IPS-15b (cell line): Measurements from ENCODE around the gene ABHD12B.
"Not testable (repeated sequence)": the region's sequence is repeated elsewhere in the genome, so short reads cannot be mapped to it uniquely, and the experiment has no call there.

ENCODE experiments used
- H3K27me3 ChIP-seq: one replicate; pipeline ENCODE4 v1.6.1; 2013; ENCODE audit warnings: low read length; ENCODE audit not compliant: control insufficient read depth, insufficient read depth
- H3K36me3 ChIP-seq: one replicate; pipeline ENCODE4 v1.6.1; 2013; ENCODE audit warnings: low read length; ENCODE audit not compliant: control insufficient read depth, insufficient read depth
- H3K4me1 ChIP-seq: one replicate; pipeline ENCODE4 v1.6.1; 2013; ENCODE audit warnings: mild to moderate bottlenecking, low read length; ENCODE audit not compliant: control insufficient read depth, insufficient read depth
- H3K4me3 ChIP-seq: one replicate; pipeline ENCODE4 v1.5.1; 2013; ENCODE audit warnings: low read depth, low read length
- H3K9ac ChIP-seq: one replicate; pipeline ENCODE4 v1.6.1; 2013; ENCODE audit warnings: low read depth, mild to moderate bottlenecking, low read length
- H3K9me3 ChIP-seq: one replicate; pipeline ENCODE4 v1.6.1; 2013; ENCODE audit warnings: mild to moderate bottlenecking, low read length; ENCODE audit not compliant: control insufficient read depth, insufficient read depth

The ABHD12B gene

GRCh38 chr14:50929506-50929905 is 57.7 kb downstream of the ABHD12B start:
- no peak overlapping the region for H3K4me3 ChIP-seq
- no peaks in the 10 kb centered on the region for H3K27me3 ChIP-seq
- no peak overlapping the region for H3K9ac ChIP-seq
- no peaks in the 10 kb centered on the region for H3K36me3 ChIP-seq
- no peaks in the 10 kb centered on the region for H3K9me3 ChIP-seq
- no peaks in the 10 kb centered on the region for H3K4me1 ChIP-seq

- Histone ChIP-seq H3K9me3 (no peaks in the 10 kb centered on the region), H3K4me1 (no peaks in the 10 kb centered on the region), H3K4me3 (no peak overlapping the region), H3K36me3 (no peaks in the 10 kb centered on the region), H3K27me3 (no peaks in the 10 kb centered on the region), H3K9ac (no peak overlapping the region)
Observed at GRCh38 chr14:50931559-50931958, 59.7 kb downstream of the ABHD12B start.

DNA sequence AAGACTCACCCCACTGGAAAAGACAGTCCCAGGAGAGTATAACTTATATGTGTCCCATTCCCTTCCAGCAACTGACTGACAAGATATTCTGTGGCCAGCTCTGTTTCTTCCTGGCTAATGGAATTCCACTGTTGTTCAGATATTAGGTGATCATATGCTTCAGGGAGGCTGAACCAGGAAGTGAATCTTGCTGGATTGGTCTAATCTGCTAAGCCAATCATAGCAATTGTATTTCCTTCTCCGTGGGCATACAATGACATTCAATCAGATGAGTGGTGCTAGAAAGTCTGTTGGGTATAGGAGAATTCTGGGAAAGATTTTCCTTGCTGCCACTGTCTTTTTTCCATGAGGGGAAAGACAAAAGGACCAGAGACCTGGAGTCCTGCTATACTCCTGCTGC is 60.3 kb downstream of the ABHD12B start:
- Histone ChIP-seq H3K27me3 (no peaks in the 10 kb centered on the region), H3K9me3 (no peaks in the 10 kb centered on the region), H3K4me3 (no peak overlapping the region), H3K4me1 (no peaks in the 10 kb centered on the region), H3K36me3 (no peaks in the 10 kb centered on the region), H3K9ac (no peak overlapping the region)

DNA sequence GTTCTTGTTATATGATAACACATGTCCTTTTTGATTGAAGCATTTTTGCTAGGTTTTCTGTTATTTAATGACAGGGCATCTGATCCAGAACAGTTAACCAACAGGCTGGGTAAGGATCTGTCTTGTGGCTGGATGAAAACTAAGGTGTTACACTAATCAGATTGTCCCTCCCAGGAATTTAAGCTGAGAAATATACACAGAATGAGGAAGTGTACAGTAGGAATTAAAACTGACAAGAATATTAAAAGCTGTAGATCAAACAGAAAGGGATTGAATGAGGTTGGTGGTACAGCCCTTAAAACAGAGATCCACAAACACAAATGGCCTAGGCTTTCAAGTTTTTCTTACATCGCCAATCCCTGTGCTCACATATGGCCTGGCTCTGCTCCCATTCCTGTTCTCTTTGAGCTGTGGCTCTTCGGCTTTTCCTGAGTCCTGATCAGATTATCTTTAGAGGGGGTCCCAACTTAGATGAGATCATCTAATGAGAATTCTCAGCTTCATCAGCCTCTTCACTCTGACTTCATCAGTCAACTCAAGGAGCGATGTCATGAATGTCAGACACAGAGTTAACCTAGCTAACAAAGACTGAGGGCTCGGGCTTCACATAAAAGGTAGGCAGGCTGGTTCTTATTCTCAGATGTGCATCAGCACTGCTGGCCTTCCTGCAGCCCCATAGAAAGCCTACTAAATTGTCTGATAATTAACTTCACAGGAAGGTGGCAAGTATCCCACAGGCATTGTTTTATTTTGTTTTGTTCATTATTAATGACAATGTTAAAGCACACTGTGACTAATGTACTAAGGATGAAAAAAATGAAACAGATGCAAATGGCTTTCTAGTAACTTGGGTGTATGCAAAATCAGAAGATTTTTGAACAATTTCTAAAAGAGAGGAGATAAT is 61.0 kb downstream of the ABHD12B start:
- no peaks in the 10 kb centered on the region for H3K36me3 ChIP-seq
- H3K9ac ChIP-seq = no peak overlapping the region
- no peaks in the 10 kb centered on the region for H3K27me3 ChIP-seq
- H3K9me3 ChIP-seq = no peaks in the 10 kb centered on the region
- no peaks in the 10 kb centered on the region for H3K4me1 ChIP-seq
- H3K4me3 ChIP-seq = no peak overlapping the region

DNA sequence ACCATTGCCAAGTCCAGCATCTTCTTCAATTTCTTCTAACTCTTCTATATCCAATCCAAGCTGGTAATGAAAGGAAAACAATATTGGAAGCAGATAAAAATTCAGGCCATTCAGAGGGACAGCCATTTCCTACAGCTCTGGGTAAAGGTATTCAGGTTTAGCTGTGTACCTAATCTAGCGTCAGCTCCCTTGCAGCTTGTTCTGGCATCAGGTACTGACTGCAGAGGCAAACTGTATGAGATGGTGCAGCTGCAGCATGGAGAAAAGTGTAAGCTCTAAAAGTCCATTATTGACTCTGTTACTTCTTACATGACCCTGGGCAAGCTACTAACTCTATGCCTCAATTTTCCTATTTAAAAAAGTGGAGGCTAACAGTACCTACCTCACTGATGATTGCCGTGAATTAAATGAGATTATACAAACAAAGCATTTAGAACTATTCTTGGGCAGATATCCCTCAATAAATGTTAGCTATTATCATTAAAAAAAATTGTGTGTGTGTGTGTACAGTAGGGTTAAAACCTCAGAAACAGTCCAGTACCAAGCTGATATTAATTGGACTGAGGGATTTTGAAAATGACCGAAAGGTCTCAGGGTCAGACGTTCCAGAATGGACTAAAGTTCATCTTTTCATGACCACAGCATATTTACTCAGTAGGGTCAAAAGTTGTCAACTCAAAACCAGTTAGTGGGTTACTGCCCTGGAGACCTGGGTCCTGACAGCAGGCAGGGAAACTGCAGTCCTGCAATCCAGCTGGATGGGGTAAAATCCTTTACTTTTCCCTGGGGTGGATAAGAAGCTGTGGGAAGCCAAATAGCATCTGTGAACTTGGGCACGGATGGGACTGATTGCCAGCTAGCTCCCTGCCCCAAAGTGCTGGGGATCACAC is 63.5 kb downstream of the ABHD12B start:
- no peaks in the 10 kb centered on the region for H3K4me1 ChIP-seq
- no peaks in the 10 kb centered on the region for H3K36me3 ChIP-seq
- no peak overlapping the region for H3K9ac ChIP-seq
- no peak overlapping the region for H3K4me3 ChIP-seq
- no peaks in the 10 kb centered on the region for H3K27me3 ChIP-seq
- no peaks in the 10 kb centered on the region for H3K9me3 ChIP-seq

DNA sequence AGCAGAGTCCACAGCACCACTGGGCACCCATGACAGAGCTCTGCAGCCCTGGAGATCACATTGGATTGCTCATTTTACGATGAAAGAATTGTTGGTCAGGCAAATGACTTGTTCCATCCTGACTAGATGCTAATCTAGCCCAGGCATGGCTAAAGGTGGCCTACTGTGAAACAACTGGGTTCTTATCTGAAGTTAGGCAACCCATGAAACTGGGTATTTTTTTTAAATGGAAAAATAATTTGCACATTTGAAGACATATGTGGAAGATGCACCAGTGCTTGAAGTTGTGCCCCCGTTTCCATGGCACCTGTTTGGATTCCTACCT is 64.1 kb downstream of the ABHD12B start:
- no peaks in the 10 kb centered on the region for H3K36me3 ChIP-seq
- no peak overlapping the region for H3K9ac ChIP-seq
- H3K9me3 ChIP-seq = no peaks in the 10 kb centered on the region
- no peak overlapping the region for H3K4me3 ChIP-seq
- no peaks in the 10 kb centered on the region for H3K4me1 ChIP-seq
- no peaks in the 10 kb centered on the region for H3K27me3 ChIP-seq

- H3K4me1 ChIP-seq = no peaks in the 10 kb centered on the region
- H3K9ac ChIP-seq = no peak overlapping the region
Observed at GRCh38 chr14:50936882-50937281, 65.0 kb downstream of the ABHD12B start.

DNA sequence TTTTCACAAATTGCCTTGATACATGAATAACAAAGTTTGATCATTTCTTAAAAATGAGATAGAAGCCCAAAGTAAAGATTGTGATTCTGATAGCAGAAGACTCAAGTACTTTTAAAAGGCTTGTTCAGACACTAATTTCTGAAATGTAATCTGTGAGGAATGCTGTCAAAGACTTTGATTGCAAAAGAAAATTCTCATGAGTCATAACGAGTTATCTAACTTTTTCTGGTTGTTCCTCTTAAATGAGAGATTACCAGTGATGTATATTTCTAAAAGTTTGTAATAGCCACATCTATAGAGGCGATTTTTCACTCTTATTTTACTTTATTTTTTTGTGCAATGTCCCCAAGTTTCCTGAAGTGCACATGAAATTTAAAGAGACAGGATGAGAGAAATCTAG is 65.5 kb downstream of the ABHD12B start:
- H3K9me3 ChIP-seq = no peaks in the 10 kb centered on the region
- no peaks in the 10 kb centered on the region for H3K36me3 ChIP-seq
- H3K4me3 ChIP-seq = no peak overlapping the region
- no peaks in the 10 kb centered on the region for H3K4me1 ChIP-seq
- no peaks in the 10 kb centered on the region for H3K27me3 ChIP-seq
- no peak overlapping the region for H3K9ac ChIP-seq

More at GRCh38 chr14:50936882-50937281, 65.0 kb downstream of the ABHD12B start:
- Histone ChIP-seq H3K27me3 (no peaks in the 10 kb centered on the region), H3K4me3 (no peak overlapping the region), H3K36me3 (no peaks in the 10 kb centered on the region), H3K9me3 (no peaks in the 10 kb centered on the region)

GRCh38 chr14:50937800-50938199 is 65.9 kb downstream of the ABHD12B start:
- no peaks in the 10 kb centered on the region for H3K36me3 ChIP-seq
- no peaks in the 10 kb centered on the region for H3K27me3 ChIP-seq
- no peak overlapping the region for H3K9ac ChIP-seq
- H3K9me3 ChIP-seq = no peaks in the 10 kb centered on the region
- H3K4me1 ChIP-seq = no peaks in the 10 kb centered on the region
- no peak overlapping the region for H3K4me3 ChIP-seq

GRCh38 chr14:50941151-50941550 is 69.3 kb downstream of the ABHD12B start:
- no peak overlapping the region for H3K9ac ChIP-seq
- no peak overlapping the region for H3K4me3 ChIP-seq
- H3K27me3 ChIP-seq = no peaks in the 10 kb centered on the region
- H3K36me3 ChIP-seq = no peaks in the 10 kb centered on the region
- no peaks in the 10 kb centered on the region for H3K9me3 ChIP-seq
- H3K4me1 ChIP-seq = peaks cover 2% of the 10 kb centered on the region

DNA sequence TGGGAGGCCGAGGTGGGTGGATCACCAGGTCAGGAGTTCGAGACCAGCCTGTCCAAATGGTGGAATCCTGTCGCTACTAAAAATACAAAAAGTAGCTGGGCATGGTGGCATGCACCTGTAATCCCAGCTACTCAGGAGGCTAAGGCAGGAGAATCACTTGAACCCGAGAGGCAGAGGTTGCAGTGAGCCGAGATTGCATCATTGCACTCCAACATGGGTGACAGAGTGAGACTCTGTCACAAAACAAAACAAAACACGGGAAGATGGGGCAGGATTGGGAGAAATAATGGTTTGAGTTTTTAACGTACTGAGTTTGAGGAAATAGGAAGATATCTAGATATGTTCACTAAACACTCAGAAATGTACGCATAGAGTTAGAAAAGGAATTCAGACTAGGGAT is 69.8 kb downstream of the ABHD12B start:
- H3K9me3 ChIP-seq, H3K9ac ChIP-seq, H3K36me3 ChIP-seq, H3K4me1 ChIP-seq, H3K4me3 ChIP-seq, H3K27me3 ChIP-seq: not testable (repeated sequence)
